Stimulated activated memory B cell treated with anti-CD40 and anti-IgM and Interleukin-4, amounts not matched to agents 10 μg/mL and 1 μg/mL and 100 μg/mL, for 72 hours (primary cell): ENCODE measurements around the gene FAM3C.

Source experiments
- ATAC-seq: fragments of 150-1000 bp; cut with Tn5 transposase; 2 replicates; pipeline ENCODE4 v1.10.0; 2021
- H3K27ac Mint-ChIP-seq: one replicate; pipeline ENCODE4 v1.8.0; 2022; ENCODE audit warnings: mild to moderate bottlenecking, mixed read lengths
- H3K27me3 Mint-ChIP-seq: one replicate; pipeline ENCODE4 v1.8.0; 2022; ENCODE audit warnings: mixed read lengths
- H3K36me3 Mint-ChIP-seq: one replicate; pipeline ENCODE4 v1.8.0; 2022; ENCODE audit warnings: mixed read lengths
- H3K4me1 Mint-ChIP-seq: one replicate; pipeline ENCODE4 v1.8.0; 2022; ENCODE audit warnings: mixed read lengths
- H3K4me3 Mint-ChIP-seq: one replicate; pipeline ENCODE4 v1.8.0; 2022; ENCODE audit warnings: mild to moderate bottlenecking, moderate library complexity, mixed read lengths
- H3K9me3 Mint-ChIP-seq: one replicate; pipeline ENCODE4 v1.8.0; 2022; ENCODE audit warnings: mixed read lengths

Gene FAM3C

DNA sequence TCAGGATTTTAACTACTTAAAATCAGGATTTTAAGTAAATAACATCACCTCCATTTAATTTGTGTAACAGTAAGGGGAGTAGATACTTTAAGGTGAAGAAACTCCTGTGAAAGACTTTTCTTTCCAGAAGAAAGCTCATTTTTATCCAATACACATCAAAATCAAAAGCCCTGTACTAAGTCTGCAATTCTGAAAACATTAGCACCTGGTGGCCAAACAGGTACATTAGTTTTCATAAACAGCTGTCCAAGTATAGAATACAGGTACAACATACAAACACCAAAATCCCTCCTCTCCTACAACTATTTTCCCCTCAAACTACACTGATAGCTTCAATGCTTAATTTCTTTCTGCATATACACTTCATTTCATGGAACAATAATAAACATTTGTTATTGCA is 22.9 kb downstream of the FAM3C start:
- peak overlapping the region; percentile 90 for H3K27ac Mint-ChIP-seq
- peaks cover 67% of the 10 kb centered on the region for H3K36me3 Mint-ChIP-seq
- H3K4me1 Mint-ChIP-seq: peaks cover 66% of the 10 kb centered on the region
- peaks cover 8% of the 10 kb centered on the region for H3K9me3 Mint-ChIP-seq
- H3K4me3 Mint-ChIP-seq: peak overlapping the region; percentile 43
- H3K27me3 Mint-ChIP-seq: no peaks in the 10 kb centered on the region
- ATAC-seq: no peak

- Mint-ChIP-seq H3K27ac (peak overlapping the region; percentile 90), H3K9me3 (peaks cover 8% of the 10 kb centered on the region), H3K4me1 (peaks cover 73% of the 10 kb centered on the region), H3K36me3 (peaks cover 62% of the 10 kb centered on the region), H3K27me3 (no peaks in the 10 kb centered on the region), H3K4me3 (peak overlapping the region; percentile 60)
- peak; percentile 92 for ATAC-seq
Measured at GRCh38 chr7:121372376-121373010, 23.6 kb downstream of the FAM3C start.

GRCh38 chr7:121371883-121372282 is 24.2 kb downstream of the FAM3C start:
- no peak for ATAC-seq
- H3K4me1 Mint-ChIP-seq: peaks cover 79% of the 10 kb centered on the region
- peaks cover 8% of the 10 kb centered on the region for H3K9me3 Mint-ChIP-seq
- H3K4me3 Mint-ChIP-seq: peak overlapping the region; percentile 59
- peaks cover 56% of the 10 kb centered on the region for H3K36me3 Mint-ChIP-seq
- H3K27me3 Mint-ChIP-seq: no peaks in the 10 kb centered on the region
- H3K27ac Mint-ChIP-seq: peak overlapping the region; percentile 90

DNA sequence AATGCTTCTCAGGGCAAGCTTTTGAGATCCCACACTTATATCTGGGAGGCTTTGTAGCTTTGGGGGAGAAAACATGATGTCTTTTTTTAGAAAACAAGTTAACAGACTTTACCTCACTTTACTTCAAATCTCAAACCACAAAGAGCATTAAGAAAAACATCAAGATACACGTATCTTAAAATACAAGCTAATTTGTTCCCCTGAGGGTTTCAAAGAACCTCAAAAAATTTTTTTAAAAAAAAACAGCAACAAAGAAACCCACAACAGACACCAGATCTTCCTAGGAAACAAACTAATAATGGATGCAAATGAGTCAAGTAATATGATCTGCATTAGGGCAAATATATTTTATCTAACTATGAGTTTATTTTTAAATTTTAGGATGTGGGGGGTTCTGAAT is 24.7 kb downstream of the FAM3C start:
- H3K36me3 Mint-ChIP-seq: peaks cover 51% of the 10 kb centered on the region
- no peak for ATAC-seq
- peak overlapping the region; percentile 90 for H3K27ac Mint-ChIP-seq
- H3K4me1 Mint-ChIP-seq: peaks cover 83% of the 10 kb centered on the region
- H3K27me3 Mint-ChIP-seq: no peaks in the 10 kb centered on the region
- peak overlapping the region; percentile 59 for H3K4me3 Mint-ChIP-seq
- H3K9me3 Mint-ChIP-seq: peaks cover 8% of the 10 kb centered on the region

GRCh38 chr7:121369462-121369861 is 26.6 kb downstream of the FAM3C start:
- ATAC-seq: no peak
- Mint-ChIP-seq H3K27me3 (no peaks in the 10 kb centered on the region), H3K4me3 (peak overlapping the region; percentile 61), H3K36me3 (peaks cover 32% of the 10 kb centered on the region), H3K4me1 (peaks cover 68% of the 10 kb centered on the region), H3K9me3 (no peaks in the 10 kb centered on the region), H3K27ac (peak overlapping the region; percentile 78)

DNA sequence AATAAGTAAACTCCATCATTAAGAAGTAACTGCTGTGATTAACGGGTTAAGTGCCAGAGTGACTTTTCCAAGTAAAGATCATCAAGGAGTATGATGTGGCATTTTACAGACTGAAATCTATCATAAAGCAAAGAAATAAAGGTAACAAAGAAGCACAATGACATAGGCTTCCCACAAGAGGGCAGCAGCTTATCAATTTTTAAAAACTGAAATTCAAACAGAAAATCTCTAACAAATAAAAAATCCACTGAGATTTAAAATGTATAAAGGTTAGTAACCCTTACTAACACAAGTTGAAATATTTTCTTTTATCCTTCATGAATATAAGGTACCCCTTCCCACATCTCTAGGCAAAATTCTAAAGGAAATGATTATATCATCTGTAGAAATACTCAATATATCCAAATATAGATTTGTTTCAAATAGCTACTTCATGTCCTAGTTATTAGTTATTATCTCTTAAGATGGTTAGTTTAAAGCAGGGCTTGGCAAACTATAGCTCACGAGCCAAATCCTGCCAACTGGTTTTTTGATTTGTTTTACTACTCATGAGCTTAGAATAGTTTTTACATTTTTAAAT is 29.2 kb downstream of the FAM3C start:
- Mint-ChIP-seq H3K27ac (no peak overlapping the region), H3K36me3 (peaks cover 36% of the 10 kb centered on the region), H3K27me3 (no peaks in the 10 kb centered on the region), H3K9me3 (no peaks in the 10 kb centered on the region), H3K4me3 (no peak overlapping the region), H3K4me1 (peaks cover 51% of the 10 kb centered on the region)
- ATAC-seq: no peak

DNA sequence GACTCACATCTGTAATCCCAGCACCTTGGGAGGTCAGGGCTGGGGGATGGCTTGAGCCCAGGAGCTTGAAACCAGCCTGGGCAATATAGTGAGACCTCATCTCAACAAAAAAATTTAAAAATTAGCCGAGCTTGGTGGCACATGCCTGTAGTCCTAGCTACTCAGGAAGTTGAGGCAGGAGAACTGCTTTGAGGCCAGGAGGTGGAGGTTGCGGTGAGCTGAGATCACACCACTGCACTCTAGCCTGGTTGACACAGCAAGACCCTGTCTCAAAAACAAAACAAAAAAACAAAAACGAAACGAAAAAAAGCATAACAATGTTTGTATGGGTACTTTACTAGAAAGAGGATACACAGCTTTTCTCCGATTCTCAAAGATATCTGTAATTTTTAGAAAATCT is 35.5 kb downstream of the FAM3C start:
- peaks cover 27% of the 10 kb centered on the region for H3K36me3 Mint-ChIP-seq
- no peak overlapping the region for H3K27ac Mint-ChIP-seq

GRCh38 chr7:121355574-121355973 is 40.5 kb downstream of the FAM3C start:
- H3K4me1 Mint-ChIP-seq: peaks cover 8% of the 10 kb centered on the region
- H3K27ac Mint-ChIP-seq: no peak overlapping the region
- no peak for ATAC-seq
- no peaks in the 10 kb centered on the region for H3K9me3 Mint-ChIP-seq
- H3K36me3 Mint-ChIP-seq: peaks cover 54% of the 10 kb centered on the region
- H3K27me3 Mint-ChIP-seq: no peaks in the 10 kb centered on the region
- H3K4me3 Mint-ChIP-seq: no peak overlapping the region

More for the DNA sequence above, 35.5 kb downstream of the FAM3C start:
- no peak for ATAC-seq
- H3K4me1 Mint-ChIP-seq: no peaks in the 10 kb centered on the region
- no peaks in the 10 kb centered on the region for H3K9me3 Mint-ChIP-seq
- H3K4me3 Mint-ChIP-seq: no peak overlapping the region
- H3K27me3 Mint-ChIP-seq: no peaks in the 10 kb centered on the region

DNA sequence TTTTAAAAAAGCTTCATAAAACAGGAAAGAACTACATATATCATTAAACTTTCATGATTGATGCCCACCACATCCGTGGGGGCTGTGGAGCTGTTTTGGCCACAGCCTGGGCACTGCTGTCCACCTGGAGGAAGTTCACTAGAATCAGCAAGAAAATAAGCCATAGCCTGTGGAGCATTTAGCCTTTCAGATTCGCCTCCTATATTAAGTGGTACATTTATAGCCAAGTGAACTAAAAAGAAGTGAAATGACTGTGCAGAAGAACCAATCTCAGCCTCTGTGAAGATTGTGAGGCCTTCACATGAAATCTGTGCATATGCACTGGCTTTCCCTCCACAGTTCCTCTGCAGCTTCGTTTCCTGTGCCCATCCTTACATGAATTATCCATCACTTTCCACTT is 43.8 kb downstream of the FAM3C start:
- Mint-ChIP-seq H3K4me3 (no peak overlapping the region), H3K4me1 (peaks cover 8% of the 10 kb centered on the region), H3K27me3 (no peaks in the 10 kb centered on the region), H3K9me3 (no peaks in the 10 kb centered on the region), H3K36me3 (peaks cover 57% of the 10 kb centered on the region), H3K27ac (peak overlapping the region; percentile 40)
- ATAC-seq: no peak

DNA sequence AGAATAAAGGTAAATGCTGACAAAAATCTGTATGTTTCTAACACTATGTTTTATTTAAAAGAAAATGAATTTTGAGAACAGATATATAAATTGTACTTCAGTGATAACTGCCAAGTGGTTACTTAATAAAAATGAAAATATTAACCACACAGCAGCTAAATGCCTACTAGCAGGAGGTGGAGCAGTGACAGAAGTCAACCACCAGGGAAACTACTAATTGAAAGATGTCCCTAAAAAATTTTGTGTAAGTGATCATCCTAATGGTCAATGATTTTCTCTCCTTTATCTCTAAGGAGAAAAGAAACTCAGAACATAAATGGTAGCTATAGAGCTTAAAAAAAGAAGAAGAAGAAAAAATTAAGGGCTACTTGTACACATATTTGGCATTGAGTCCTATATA is 44.4 kb downstream of the FAM3C start:
- peaks cover 58% of the 10 kb centered on the region for H3K36me3 Mint-ChIP-seq
- no peak for ATAC-seq
- no peaks in the 10 kb centered on the region for H3K27me3 Mint-ChIP-seq
- peak overlapping the region; percentile 40 for H3K27ac Mint-ChIP-seq
- peaks cover 8% of the 10 kb centered on the region for H3K4me1 Mint-ChIP-seq
- H3K9me3 Mint-ChIP-seq: no peaks in the 10 kb centered on the region
- no peak overlapping the region for H3K4me3 Mint-ChIP-seq

GRCh38 chr7:121344497-121344896 is 51.6 kb downstream of the FAM3C start:
- ATAC-seq: no peak
- Mint-ChIP-seq H3K9me3 (no peaks in the 10 kb centered on the region), H3K27ac (peak overlapping the region; percentile 12), H3K27me3 (no peaks in the 10 kb centered on the region), H3K4me3 (no peak overlapping the region), H3K36me3 (peaks cover 46% of the 10 kb centered on the region), H3K4me1 (peaks cover 29% of the 10 kb centered on the region)

DNA sequence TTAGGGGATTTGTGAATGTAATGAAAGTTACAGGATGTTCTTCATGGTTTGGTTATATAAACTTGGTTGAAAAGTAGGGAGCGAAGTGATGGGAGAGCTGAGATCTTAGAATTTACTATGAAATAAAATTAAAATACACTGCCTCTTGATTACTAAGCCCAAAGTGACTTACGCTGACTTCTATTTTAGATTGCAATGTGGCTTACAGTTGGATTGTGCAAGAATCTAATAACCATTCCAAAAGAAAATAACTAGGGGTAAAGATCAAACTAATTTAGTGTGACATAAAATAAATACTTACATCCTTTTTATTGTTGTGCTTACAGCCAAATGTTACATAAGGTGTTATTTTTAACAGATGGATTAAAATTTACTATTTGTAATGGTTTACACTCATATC is 52.0 kb downstream of the FAM3C start:
- Mint-ChIP-seq H3K36me3 (peaks cover 50% of the 10 kb centered on the region), H3K27me3 (no peaks in the 10 kb centered on the region), H3K27ac (no peak overlapping the region), H3K9me3 (no peaks in the 10 kb centered on the region), H3K4me1 (peaks cover 29% of the 10 kb centered on the region), H3K4me3 (no peak overlapping the region)
- no peak for ATAC-seq

GRCh38 chr7:121343302-121343701 is 52.8 kb downstream of the FAM3C start:
- peaks cover 29% of the 10 kb centered on the region for H3K4me1 Mint-ChIP-seq
- no peaks in the 10 kb centered on the region for H3K27me3 Mint-ChIP-seq
- H3K36me3 Mint-ChIP-seq: peaks cover 58% of the 10 kb centered on the region
- H3K4me3 Mint-ChIP-seq: no peak overlapping the region
- H3K9me3 Mint-ChIP-seq: no peaks in the 10 kb centered on the region
- no peak for ATAC-seq
- H3K27ac Mint-ChIP-seq: no peak overlapping the region

DNA sequence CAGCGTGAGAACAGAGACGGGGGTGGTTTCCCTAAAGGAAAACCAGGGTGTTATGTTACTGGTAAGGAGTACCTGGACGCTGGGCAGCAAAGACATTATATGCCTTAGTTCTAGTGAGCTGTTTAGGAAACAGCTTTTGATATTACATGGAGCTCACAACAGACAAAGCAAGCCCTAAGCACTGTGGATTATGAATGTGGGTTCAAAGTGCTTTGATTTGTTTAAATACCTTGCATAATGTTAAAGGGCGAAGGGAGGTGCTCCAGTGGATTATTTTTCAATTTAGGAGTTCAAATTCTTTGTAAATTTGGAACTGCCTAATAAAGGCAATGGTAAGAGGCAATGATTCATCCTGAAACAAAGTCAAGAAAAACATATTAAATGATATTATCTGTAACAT is 53.5 kb downstream of the FAM3C start:
- Mint-ChIP-seq H3K27ac (peak overlapping the region; percentile 73), H3K9me3 (no peaks in the 10 kb centered on the region), H3K36me3 (peaks cover 61% of the 10 kb centered on the region), H3K4me1 (peaks cover 33% of the 10 kb centered on the region), H3K27me3 (no peaks in the 10 kb centered on the region), H3K4me3 (no peak overlapping the region)
- no peak for ATAC-seq

DNA sequence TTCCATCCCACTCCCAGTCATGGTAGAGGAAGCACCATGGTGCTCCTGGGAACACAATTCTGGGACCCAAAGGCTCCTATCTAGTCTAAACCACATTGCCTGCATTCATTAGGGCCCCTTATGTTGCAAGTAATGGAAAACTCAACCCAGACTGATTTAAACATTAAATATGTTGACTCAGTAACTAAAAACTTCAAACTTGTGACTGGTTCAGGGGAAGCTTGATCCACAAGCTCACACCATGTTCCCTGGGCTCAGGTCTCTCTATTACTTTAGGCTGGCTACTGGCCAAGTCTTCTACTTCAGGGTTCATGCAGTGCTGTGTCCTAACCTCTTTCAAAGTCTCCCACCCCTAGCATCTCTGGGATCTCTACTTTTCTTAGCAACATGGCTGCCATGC is 54.2 kb downstream of the FAM3C start:
- H3K36me3 Mint-ChIP-seq: peaks cover 54% of the 10 kb centered on the region
- H3K4me1 Mint-ChIP-seq: peaks cover 33% of the 10 kb centered on the region
- ATAC-seq: no peak
- H3K9me3 Mint-ChIP-seq: no peaks in the 10 kb centered on the region
- H3K4me3 Mint-ChIP-seq: no peak overlapping the region
- H3K27ac Mint-ChIP-seq: peak overlapping the region; percentile 73
- no peaks in the 10 kb centered on the region for H3K27me3 Mint-ChIP-seq

DNA sequence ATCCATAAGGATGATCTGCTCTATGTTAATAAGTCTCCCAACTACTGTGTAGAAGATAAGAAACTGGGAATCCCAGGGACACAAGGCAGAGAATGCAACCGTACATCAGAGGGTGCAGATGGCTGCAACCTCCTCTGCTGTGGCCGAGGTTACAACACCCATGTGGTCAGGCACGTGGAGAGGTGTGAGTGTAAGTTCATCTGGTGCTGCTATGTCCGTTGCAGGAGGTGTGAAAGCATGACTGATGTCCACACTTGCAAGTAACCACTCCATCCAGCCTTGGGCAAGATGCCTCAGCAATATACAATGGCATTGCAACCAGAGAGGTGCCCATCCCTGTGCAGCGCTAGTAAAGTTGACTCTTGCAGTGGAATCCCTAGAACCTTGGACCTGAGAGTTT is 57.0 kb downstream of the FAM3C start:
- peak overlapping the region; percentile 29 for H3K27ac Mint-ChIP-seq
- H3K4me3 Mint-ChIP-seq: no peak overlapping the region
- peak; percentile 50 for ATAC-seq
- no peaks in the 10 kb centered on the region for H3K27me3 Mint-ChIP-seq
- peaks cover 25% of the 10 kb centered on the region for H3K4me1 Mint-ChIP-seq
- no peaks in the 10 kb centered on the region for H3K9me3 Mint-ChIP-seq
- peaks cover 46% of the 10 kb centered on the region for H3K36me3 Mint-ChIP-seq
